Jurkat, Clone E6-1 (cell line): ENCODE results near the gene NDN. TPM values are rescaled to one million over a fixed set of nuclear protein-coding genes. Genes with fewer than 3 reads are reported as not detected.
"Not testable (repeated sequence)": the region's sequence is repeated elsewhere in the genome, so short reads cannot be mapped to it uniquely, and the experiment has no call there.

Experiments used
- DNase-seq: peaks from one replicate; pipeline ENCODE4 v3.0.0-alpha.2; 2011; ENCODE audit warnings: low read depth, low spot score
- H3K4me3 ChIP-seq: 2 replicates; pipeline ENCODE4 v1.5.1; 2011; ENCODE audit warnings: mild to moderate bottlenecking, low read length, control low read depth, moderate library complexity
- polyA plus RNA-seq: library from polyadenylated mRNA; unstranded; fragments of >200 nt; gene quantifications from one replicate; pipeline ENCODE4 v1.2.1, GENCODE V29; 2012; ENCODE audit warnings: missing spikeins; ENCODE audit not compliant: insufficient read length, insufficient read depth

Gene NDN, protein sequence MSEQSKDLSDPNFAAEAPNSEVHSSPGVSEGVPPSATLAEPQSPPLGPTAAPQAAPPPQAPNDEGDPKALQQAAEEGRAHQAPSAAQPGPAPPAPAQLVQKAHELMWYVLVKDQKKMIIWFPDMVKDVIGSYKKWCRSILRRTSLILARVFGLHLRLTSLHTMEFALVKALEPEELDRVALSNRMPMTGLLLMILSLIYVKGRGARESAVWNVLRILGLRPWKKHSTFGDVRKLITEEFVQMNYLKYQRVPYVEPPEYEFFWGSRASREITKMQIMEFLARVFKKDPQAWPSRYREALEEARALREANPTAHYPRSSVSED
- polyA plus RNA-seq: 30.6 TPM

DNA sequence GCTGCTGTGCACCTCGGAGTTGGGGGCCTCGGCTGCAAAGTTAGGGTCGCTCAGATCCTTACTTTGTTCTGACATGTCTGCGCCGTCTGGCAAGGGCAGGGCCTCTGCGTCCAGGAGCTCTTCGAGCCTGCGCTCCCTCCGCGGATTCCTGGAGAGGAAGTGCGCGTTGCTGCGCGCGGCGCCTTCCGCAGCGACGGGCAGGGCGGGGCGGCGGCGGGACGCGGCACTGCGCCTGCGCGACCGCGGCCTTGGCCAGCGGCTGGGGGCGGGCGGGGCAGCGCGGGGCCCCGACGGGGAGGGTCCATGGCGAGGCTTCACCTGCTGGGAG, at the start of gene NDN:
NDN (minus strand) TSS at position 163 of the 328 bp plus-strand sequence; CDS start at position 75, 88 bp downstream.
- peak; percentile 37 for DNase-seq
- H3K4me3 ChIP-seq: peak within 1 kb of the TSS; percentile 61

DNA sequence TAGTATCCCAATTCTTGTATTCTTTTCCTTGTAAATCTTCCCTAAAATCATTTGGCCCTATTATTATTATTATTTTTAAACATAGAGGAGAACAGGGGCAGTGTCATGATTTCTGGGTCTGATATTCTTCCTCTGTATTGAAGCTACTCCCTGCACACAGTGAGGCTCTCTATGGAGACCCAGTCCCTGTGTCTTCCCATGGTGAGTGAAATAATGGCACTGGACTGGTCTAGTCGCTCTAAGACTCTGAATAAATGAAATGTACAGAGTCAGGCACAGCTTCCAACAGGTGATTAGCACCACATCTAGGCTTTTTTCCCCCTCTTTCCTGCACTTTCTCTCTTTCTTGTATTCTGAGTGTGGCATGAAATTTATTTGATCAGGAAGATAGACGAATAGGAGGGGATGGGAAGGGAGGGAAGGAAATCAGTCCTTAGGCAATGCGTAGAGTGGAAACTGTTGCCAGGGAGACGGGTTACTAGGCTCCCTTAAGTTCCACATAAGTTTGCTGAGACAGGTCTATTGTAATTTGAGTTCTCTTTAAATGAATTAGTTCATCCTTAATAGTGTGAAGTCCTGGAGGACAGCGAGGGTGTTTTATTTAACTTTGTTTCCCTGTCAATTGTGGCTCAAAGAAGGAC, 49.0 kb upstream of the NDN start:
- no peak overlapping the region for H3K4me3 ChIP-seq
- no peak for DNase-seq

DNA sequence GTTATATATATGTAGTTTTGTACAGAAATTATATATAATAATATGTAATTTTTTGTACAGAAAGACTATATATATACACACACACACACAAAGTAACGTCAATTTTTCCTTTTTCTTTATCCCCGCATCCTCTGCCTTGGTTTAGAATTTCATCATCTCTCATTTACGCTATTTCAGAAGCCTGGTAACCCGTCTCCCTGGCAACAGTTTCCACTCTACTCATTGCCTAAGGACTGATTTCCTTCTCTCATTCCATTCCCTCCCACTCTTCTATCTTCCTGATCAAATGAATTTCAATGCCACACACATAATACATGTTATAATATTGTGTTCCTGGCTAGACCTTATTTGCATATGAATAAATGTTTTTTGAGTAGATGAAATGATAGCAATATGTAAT, 47.8 kb upstream of the NDN start:
- H3K4me3 ChIP-seq: no peak overlapping the region
- DNase-seq: no peak

GRCh38 chr15:23713874-23714656, 27.0 kb upstream of the NDN start:
- H3K4me3 ChIP-seq, DNase-seq: not testable (repeated sequence)

DNA sequence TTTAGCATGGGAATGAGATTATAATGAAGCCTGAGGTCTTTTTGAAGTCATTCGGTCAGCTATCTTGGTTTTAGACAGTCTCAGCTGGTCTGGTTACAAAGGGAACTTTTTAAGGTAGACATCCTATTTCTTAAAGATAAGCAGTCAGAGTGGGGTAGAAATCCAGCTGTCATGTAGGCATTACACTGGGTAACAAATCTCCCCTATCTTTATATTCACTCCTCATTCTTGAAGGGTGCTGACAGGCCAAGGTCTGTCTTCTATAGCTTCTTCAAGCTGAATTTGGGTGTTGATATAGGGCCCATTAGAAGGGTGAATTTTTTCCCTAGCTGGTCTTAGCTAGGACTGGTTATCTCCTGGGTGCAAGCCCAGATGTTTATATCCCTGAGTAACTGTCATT, 21.2 kb upstream of the NDN start:
- DNase-seq: no peak
- no peak overlapping the region for H3K4me3 ChIP-seq

DNA sequence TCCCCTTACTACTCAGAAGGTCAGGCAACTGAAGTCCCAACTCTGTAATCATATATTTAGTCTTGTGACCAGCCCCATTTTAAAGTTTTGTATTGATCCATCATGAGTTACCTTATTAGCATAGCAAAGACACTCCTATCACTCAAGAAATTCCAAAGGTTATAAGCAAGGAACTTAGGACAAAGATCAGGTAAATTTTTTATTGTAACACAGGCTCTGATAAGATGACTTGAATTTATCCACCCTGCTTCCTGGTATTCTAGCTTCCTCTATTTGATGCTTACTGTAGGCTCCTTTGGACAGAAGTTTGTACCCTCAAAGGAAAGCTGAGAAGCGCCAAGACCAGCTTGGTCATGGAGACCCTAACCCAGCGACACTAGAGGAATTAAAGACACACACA, 8.2 kb upstream of the NDN start:
- no peak for DNase-seq
- H3K4me3 ChIP-seq: no peak overlapping the region

DNA sequence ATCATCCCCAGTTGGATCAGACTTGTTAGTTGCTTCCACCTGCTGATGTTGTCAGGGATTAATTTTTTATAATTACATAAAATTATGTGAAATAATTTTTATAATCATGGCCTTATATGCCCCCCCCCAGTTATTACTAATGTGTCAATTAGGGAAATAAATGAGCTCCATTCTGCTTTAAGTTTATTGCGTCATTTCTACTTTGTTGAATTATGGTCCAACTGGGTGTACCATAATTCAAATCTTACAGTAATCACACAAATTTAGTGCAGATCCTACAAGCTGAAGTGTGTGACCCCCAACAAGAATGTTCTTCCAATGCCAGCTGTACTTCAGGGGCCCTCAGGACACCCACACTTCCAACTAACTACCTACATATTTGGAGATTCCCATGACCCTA, 7.5 kb upstream of the NDN start:
- H3K4me3 ChIP-seq: no peak overlapping the region
- DNase-seq: no peak

DNA sequence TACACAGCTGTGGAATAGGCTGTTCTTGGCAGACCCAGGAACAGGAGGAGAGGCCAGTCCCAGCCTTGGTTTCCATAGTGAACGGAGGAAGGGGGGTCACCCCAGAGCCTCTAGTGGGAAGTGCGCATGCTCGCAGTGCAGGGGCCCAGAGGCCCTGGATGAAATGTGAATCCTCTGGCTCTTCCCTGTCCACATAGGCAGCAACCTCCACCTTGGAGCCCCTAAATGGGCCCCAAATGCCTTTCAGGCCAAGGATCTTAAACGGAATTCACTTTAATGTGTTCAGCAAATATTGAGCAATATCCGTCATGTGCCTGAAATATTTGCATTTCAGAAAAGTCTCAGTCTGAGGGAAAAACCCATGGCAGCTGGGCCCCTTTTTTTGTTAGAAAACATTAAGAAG, 3.3 kb upstream of the NDN start:
- no peak for DNase-seq
- no peak overlapping the region for H3K4me3 ChIP-seq

DNA sequence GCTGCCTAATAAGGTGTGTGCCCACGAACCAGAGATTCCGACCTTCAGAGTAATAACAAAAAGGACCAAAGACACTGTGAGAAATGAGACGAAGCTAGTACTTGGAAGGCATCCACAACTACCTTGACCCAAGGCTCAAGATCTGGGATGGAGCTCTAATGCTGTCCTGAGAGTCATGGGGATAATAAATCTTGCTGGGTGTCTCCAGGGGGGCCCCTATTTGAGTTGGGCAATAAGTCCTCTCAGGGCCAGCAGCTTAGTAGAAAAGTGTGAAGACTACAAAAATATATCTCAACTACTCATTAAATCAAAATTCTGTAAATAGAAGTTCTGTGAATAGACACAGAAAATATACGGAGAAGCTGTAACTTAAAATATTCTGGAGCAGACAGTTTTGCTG, 2.9 kb upstream of the NDN start:
- H3K4me3 ChIP-seq: no peak overlapping the region
- no peak for DNase-seq

DNA sequence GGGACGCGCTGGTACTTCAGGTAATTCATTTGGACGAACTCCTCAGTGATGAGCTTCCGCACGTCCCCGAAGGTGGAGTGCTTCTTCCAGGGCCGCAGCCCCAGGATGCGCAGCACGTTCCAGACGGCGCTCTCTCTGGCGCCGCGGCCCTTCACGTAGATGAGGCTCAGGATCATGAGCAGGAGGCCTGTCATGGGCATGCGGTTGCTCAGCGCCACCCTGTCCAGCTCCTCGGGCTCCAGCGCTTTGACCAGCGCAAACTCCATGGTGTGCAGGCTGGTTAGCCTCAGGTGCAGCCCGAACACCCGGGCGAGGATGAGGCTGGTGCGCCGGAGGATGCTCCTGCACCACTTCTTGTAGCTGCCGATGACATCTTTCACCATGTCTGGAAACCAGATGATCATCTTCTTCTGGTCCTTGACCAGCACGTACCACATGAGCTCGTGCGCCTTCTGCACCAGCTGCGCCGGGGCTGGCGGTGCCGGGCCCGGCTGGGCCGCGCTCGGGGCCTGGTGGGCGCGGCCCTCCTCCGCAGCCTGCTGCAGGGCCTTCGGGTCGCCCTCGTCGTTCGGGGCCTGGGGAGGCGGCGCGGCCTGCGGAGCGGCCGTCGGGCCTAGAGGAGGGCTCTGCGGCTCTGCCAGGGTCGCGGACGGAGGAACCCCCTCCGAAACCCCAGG, 501 bp downstream of the NDN start:
- no peak for DNase-seq
- H3K4me3 ChIP-seq: peak overlapping the region; percentile 61

GRCh38 chr15:23671481-23671880, 15.6 kb downstream of the NDN start:
- no peak for DNase-seq
- no peak overlapping the region for H3K4me3 ChIP-seq

DNA sequence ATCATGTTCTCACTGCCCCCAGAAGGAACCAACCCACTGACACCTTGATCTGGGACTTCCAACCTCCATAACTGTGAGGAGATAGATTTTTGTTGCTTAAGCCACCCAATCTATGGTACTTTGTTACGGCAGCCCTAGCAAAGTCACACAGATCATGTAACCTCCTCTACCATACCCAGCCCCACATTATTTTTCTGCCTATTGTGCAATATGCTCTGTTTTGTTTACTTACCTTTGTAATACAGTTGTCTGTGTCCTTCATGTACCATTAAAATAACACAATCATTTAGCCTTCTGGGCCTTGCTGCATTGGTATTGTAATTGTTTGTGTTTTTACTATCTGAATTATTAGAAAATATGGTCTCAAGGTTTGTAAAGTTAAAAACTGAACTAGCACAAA, 16.1 kb downstream of the NDN start:
- DNase-seq: no peak
- H3K4me3 ChIP-seq: no peak overlapping the region

DNA sequence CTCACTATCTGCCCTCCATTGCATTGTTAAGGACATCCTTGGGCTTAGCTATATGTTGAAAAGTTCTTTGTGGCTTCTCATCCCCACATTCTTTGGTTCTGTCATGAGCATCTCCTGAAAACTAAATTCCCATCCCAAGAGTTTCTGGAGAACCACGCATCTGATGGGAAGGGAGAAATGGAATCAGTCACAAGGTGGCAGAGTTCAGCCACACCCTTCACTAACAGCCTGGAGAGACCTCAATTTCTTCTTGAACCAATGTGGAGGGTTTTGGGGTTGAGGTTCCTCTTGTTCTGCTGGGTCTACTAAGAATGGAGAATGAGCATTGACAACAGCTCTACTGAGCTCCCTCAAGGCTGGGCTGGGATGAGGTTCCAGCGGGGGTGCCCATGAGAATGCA, 23.9 kb downstream of the NDN start:
- no peak for DNase-seq
- no peak overlapping the region for H3K4me3 ChIP-seq

DNA sequence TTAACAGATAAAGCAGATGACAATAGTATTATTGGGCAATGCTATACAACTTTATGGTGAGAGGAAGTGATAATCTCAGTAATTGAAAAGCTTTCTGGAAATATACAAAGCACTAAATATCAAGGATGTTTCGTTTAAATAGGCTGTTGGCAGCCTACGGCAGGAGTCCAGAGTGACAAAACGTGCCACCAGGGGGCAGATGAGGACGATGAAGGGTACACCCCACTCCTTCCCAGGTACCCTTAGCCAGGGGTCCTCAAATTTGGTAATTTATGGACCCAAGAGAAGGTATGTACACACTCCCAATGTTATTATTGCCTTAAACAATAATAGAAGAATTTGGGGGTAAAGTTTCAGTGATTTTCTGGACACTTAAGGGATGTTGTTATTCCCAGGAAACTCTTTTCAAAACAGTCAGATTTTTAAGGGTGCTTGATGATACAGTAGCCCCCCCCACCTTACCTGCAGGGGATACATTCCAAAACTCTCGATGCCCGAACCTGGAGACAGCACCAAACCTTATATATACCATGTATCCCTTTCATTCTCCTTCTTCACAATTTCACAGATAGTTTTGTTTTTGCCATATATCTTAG, 38.1 kb downstream of the NDN start:
- DNase-seq: peak; percentile 19
- H3K4me3 ChIP-seq: no peak overlapping the region

GRCh38 chr15:23647421-23648370, 39.4 kb downstream of the NDN start, which contains the start of gene MAGEL2:
MAGEL2 (minus strand) TSS chr15:23647867; CDS start chr15:23647742, 125 bp downstream.
- peak within 1 kb of the TSS; percentile 45 for H3K4me3 ChIP-seq
- no peak for DNase-seq

DNA sequence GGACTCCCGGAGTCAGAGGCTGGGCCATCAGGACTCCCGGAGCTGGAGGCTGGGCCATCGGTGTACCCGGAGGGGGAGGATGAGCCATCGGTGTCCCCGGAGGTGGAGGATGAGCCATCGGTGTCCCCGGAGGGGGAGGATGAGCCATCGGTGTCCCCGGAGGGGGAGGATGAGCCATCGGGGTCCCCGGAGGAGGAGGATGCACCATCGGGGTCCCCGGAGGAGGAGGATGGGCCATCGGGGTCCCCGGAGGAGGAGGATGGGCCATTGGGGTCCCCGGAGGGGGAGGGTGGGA, 40.2 kb downstream of the NDN start:
- peak overlapping the region; percentile 45; the same call in 1 of the 2 replicates for H3K4me3 ChIP-seq
- no peak for DNase-seq

DNA sequence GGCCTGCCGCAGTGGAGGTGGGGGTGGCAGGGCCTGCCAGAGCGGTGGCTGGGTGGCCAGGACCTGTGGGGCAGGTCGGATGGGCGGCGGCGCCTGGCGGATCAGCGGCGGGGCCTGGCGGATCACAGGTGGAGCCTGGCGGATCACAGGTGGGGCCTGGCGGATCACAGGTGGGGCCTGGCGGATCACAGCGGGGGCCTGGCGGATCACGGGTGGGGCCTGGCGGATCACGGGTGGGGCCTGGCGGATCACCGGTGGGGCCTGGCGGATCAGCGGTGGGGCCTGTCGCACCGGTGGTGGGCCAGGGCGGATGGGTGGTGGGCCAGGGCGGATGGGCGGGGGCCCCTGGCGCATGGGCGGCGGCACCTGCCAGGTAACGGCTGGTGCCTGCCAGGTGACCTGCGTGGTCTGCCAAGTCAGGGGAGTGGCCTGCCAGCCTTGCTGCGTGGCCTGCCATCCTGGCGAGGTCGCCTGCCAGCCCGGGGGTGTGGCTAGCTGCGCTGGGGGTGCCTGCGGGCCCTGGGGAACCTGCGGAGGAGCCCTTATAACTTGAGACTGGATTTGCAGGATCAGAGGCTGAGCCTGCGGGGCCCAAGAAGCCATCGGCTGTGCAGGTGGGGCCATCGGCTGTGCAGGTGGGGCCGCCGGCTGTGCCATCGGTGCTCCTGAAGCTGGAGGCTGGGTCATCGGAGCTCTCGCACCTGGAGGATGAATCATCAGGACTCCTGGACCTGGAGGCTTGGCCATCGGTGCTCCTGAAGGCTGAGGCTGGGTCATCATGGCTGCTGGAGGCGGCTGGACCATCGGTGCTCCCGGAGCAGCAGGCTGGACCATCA, 40.7 kb downstream of the NDN start:
- H3K4me3 ChIP-seq: no peak overlapping the region
- no peak for DNase-seq
